Fibroblast of skin of left quadriceps (primary cell): ENCODE data around the gene WNT11.

Experiments
- DNase-seq, 2 experiments: peaks; one replicate each; pipeline ENCODE4 v3.0.0-alpha.2; 2013; ENCODE audit warnings: low read depth in 2 of 2

WNT11 gene

GRCh38 chr11:76156971-76157427 is 49.3 kb downstream of the WNT11 start:
- DNase-seq = no peak

- DNase-seq = no peak
These were observed 50.6 kb downstream of the WNT11 start for GRCh38 chr11:76155500-76156227.

GRCh38 chr11:76153571-76153923 is 52.8 kb downstream of the WNT11 start:
- no peak for DNase-seq

DNA sequence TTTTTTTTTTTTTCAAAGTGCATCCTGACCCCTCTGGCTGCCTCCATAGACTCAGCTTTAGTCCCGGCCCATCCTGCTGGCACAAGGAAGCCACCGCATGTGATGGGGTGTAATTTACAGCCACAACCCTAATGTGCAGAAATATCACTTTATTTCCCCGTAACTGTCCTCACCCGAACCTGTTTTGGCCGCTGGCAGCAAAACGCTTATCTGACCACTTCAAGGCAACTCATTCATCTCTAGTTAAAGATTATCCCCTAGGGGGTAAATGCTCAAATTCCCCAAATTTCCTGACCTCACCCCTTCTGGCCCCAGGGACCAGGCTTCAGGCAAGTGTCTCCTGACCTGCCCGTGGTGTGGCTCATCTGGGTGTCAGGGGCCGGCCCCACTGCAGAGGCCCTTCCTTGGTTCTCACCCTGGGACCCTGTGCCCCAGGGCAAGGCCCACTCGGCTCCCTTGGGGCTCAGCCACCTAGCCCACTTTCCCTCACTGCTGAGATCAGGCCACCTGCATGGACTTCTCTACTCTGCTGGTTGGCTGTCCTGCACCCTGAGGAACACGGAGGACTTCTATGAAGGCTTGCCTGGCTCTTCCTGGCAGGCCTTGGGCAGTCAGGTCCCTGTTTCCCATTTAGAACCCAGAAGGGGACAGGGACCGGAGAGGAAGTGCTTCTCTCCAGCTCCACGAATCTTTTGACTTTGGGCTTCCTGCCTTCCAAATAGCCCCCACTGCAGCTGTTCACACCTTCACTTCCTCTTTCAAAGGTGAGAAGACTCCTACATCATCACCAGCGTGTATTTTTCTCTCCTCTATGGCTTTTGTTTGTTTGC is 53.3 kb downstream of the WNT11 start:
- no peak for DNase-seq

- DNase-seq = peak in 1 of 2 experiments; percentile 30
These were observed 54.1 kb downstream of the WNT11 start for GRCh38 chr11:76152086-76152681.

- no peak for DNase-seq
These were observed 54.7 kb downstream of the WNT11 start for GRCh38 chr11:76151556-76152085.

DNA sequence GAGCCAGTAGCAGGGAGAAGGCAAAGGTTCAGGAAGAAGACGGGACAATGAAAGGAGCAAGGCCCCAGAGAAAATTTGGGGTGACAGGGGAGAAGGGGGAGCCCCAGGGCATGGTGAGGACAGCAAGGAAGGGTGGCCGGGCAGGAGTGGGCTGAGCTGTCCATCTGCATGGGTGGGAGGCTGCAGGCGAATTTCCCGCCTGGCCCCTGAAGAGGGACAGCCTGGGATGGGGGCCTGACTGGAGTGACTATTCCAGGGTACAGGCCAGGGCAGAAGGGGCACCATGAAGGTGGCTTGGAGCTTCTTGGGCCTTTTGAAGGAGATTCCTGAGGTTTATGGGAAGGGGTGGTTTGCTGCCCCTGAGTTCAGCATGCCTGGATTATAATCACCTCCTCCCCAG is 56.2 kb downstream of the WNT11 start:
- no peak for DNase-seq

DNA sequence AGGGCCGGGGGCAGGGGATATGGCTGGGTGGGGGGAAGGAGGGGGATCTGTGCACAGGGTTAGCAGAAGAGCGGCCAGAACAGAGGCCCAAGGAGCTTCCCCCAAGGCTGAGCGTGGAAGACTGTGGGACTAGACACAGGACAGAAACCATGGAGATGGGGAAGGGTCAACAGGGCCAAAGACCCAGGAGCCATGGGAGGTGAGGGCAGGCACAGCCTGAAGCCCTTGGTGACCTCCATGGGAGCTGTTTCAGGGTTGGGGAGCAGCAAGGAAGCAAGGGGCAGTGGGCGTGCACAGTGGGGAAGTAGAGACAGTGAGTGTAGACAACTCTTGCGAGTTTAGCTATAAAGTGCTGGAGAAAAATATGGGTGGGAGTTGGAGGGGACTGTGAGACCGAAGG is 56.6 kb downstream of the WNT11 start:
- DNase-seq = no peak

- DNase-seq = no peak
These were observed 57.2 kb downstream of the WNT11 start for GRCh38 chr11:76148941-76149613.

- DNase-seq = no peak
These were observed 58.1 kb downstream of the WNT11 start for GRCh38 chr11:76148231-76148630.

- no peak for DNase-seq
These were observed 59.1 kb downstream of the WNT11 start for GRCh38 chr11:76147106-76147740.

GRCh38 chr11:76143274-76143673 is 63.0 kb downstream of the WNT11 start:
- DNase-seq = no peak

DNA sequence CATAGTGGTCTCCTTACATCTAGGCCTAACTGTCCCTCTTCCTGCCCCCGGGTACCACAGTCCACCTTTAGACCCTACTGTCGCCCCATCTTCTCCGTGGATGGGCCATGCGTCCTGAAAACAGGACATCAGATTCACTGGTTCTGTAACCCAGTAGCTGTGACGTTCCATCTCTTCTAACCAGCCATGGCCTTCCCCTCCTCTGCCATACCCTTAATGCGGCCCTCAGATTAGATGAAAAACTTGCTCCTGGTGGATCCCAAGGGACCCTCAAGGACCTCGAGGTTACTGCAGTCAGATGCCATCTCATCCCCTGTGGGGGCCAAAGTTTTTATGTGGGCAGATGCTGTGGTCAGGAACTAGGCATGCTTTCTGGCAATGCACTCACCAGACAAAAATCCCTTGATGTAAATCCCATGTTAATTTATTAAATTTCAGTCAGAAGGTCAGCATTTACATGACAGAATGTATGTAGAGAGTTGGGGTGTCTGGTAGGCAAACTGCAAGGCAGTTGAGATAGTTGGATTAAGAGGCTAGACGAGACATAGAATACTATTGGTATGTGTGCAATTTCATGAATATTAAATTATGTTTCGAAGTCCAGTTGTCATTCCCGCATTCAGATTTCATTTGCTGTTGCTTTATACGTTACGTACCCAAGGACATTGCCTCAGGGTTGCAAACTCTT is 64.3 kb downstream of the WNT11 start:
- no peak for DNase-seq

- no peak for DNase-seq
These were observed 65.3 kb downstream of the WNT11 start for GRCh38 chr11:76140912-76141574.

DNA sequence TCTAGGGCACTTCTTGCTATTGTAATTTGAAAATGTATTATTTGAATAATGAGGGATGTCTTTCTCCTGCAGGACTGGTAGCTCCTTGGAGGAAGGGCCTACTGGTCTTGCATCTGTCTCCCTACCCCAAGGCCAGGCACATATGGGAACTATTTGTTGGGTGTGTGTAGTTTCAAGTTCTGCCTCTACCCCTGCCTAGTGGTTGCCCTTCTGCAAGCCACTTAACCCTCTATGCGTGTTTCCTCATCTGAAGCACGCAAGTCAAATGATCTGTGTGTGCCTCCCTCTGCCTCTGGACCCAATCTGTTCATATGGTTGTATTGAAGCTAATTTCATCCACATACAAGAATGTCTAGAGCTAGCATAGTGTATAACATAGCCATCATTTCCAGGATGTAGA is 67.0 kb downstream of the WNT11 start:
- DNase-seq = no peak
